Astrocyte (in vitro differentiated cells and primary cell): ENCODE results near the gene ETFB. TPM values are rescaled to one million over a fixed set of nuclear protein-coding genes. Genes with fewer than 3 reads are reported as not detected.

ENCODE experiments used
- DNase-seq: peaks from one replicate; pipeline ENCODE4 v3.0.0-alpha.2; 2010; ENCODE audit warnings: low read depth
- FAIRE-seq: peaks from 2 replicates; lab custom pipeline; 2011; peaks lifted over from hg19 to GRCh38; lab: Jason Lieb, UNC
- H2AFZ ChIP-seq: 2 replicates; pipeline ENCODE4 v1.6.0; 2012; ENCODE audit warnings: low read depth, low read length, inconsistent platforms
- H3K27ac ChIP-seq: 2 replicates; pipeline ENCODE4 v1.5.1; 2011; ENCODE audit warnings: low read depth, low read length, inconsistent platforms
- H3K27me3 ChIP-seq: 2 replicates; pipeline ENCODE4 v1.6.0; 2011; ENCODE audit warnings: low read length, inconsistent platforms; ENCODE audit not compliant: insufficient read depth
- H3K36me3 ChIP-seq: 2 replicates; pipeline ENCODE4 v1.5.1; 2011; ENCODE audit warnings: low read length, inconsistent platforms; ENCODE audit not compliant: insufficient read depth
- H3K4me1 ChIP-seq: 2 replicates; pipeline ENCODE4 v1.5.1; 2011; ENCODE audit warnings: low read length, inconsistent platforms; ENCODE audit not compliant: insufficient read depth
- H3K4me2 ChIP-seq: 2 replicates; pipeline ENCODE4 v1.6.0; 2012; ENCODE audit warnings: low read length, inconsistent platforms
- H3K4me3 ChIP-seq: 2 replicates; pipeline ENCODE4 v1.5.1; 2011; ENCODE audit warnings: low read depth, mild to moderate bottlenecking, low read length, inconsistent platforms; ENCODE audit not compliant: insufficient read depth
- H3K79me2 ChIP-seq: 2 replicates; pipeline ENCODE4 v1.6.0; 2012; ENCODE audit warnings: mild to moderate bottlenecking, low read length, inconsistent platforms; ENCODE audit not compliant: insufficient read depth
- H3K9ac ChIP-seq: 2 replicates; pipeline ENCODE4 v1.6.0; 2012; ENCODE audit warnings: mild to moderate bottlenecking, low read length, inconsistent platforms
- H3K9me3 ChIP-seq: 2 replicates; pipeline ENCODE4 v1.5.1; 2012; ENCODE audit warnings: low read depth, mild to moderate bottlenecking, low read length, inconsistent platforms; ENCODE audit not compliant: insufficient read depth
- H4K20me1 ChIP-seq: 2 replicates; pipeline ENCODE4 v1.6.0; 2012; ENCODE audit warnings: low read length, inconsistent platforms; ENCODE audit not compliant: insufficient read depth
- H3K27ac Mint-ChIP-seq: one replicate; pipeline ENCODE4 v1.8.0; 2021; ENCODE audit warnings: mild to moderate bottlenecking, mixed read lengths; ENCODE audit not compliant: unreplicated experiment
- H3K27me3 Mint-ChIP-seq: one replicate; pipeline ENCODE4 v1.8.0; 2021; ENCODE audit warnings: low read depth, mixed read lengths; ENCODE audit not compliant: unreplicated experiment
- H3K36me3 Mint-ChIP-seq: one replicate; pipeline ENCODE4 v1.8.0; 2021; ENCODE audit warnings: low read depth, mixed read lengths; ENCODE audit not compliant: unreplicated experiment
- H3K4me1 Mint-ChIP-seq: one replicate; pipeline ENCODE4 v1.8.0; 2021; ENCODE audit warnings: low read depth, mixed read lengths; ENCODE audit not compliant: unreplicated experiment
- H3K4me3 Mint-ChIP-seq: one replicate; pipeline ENCODE4 v1.8.0; 2021; ENCODE audit warnings: mild to moderate bottlenecking, moderate library complexity, mixed read lengths; ENCODE audit not compliant: unreplicated experiment
- H3K9me3 Mint-ChIP-seq: one replicate; pipeline ENCODE4 v1.8.0; 2021; ENCODE audit warnings: mild to moderate bottlenecking, mixed read lengths; ENCODE audit not compliant: unreplicated experiment
- EZH2 ChIP-seq: IDR thresholded peaks from 2 replicates; pipeline ENCODE4 v1.6.1; 2012; ENCODE audit warnings: mild to moderate bottlenecking, low read length, inconsistent platforms; ENCODE audit not compliant: insufficient read depth
- total RNA-seq: library from RNA; stranded (reverse); gene quantifications from 2 replicates; pipeline ENCODE4 v1.2.1, GENCODE V29; 2021
- TF ChIP-seq, protein P1 (sequence below): IDR thresholded peaks from 2 replicates; pipeline ENCODE4 v1.5.1; 2011; ENCODE audit warnings: low read depth, mild to moderate bottlenecking, inconsistent platforms, low read length, moderate library complexity; ENCODE audit not compliant: insufficient read depth

The ETFB gene
- total RNA-seq, 1 donor from 2014 or later = 64.3 TPM

GRCh38 chr19:51372021-51372648, 5.9 kb upstream of the ETFB start:
- H3K27ac Mint-ChIP-seq = no peak overlapping the region
- no peak for TF ChIP-seq EZH2
- TF ChIP-seq, protein P1, sequence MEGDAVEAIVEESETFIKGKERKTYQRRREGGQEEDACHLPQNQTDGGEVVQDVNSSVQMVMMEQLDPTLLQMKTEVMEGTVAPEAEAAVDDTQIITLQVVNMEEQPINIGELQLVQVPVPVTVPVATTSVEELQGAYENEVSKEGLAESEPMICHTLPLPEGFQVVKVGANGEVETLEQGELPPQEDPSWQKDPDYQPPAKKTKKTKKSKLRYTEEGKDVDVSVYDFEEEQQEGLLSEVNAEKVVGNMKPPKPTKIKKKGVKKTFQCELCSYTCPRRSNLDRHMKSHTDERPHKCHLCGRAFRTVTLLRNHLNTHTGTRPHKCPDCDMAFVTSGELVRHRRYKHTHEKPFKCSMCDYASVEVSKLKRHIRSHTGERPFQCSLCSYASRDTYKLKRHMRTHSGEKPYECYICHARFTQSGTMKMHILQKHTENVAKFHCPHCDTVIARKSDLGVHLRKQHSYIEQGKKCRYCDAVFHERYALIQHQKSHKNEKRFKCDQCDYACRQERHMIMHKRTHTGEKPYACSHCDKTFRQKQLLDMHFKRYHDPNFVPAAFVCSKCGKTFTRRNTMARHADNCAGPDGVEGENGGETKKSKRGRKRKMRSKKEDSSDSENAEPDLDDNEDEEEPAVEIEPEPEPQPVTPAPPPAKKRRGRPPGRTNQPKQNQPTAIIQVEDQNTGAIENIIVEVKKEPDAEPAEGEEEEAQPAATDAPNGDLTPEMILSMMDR = no peak
- Histone ChIP-seq H3K79me2 (no peaks in the 10 kb centered on the region), H3K9ac (no peak overlapping the region), H3K9me3 (no peaks in the 10 kb centered on the region), H3K4me3 (no peak overlapping the region), H2AFZ (no peak overlapping the region), H4K20me1 (no peaks in the 10 kb centered on the region), H3K27ac (no peak overlapping the region), H3K4me1 (peaks cover 3% of the 10 kb centered on the region), H3K36me3 (no peaks in the 10 kb centered on the region), H3K27me3 (no peaks in the 10 kb centered on the region), H3K4me2 (no peak overlapping the region)
- H3K27me3 Mint-ChIP-seq = peaks cover 1% of the 10 kb centered on the region
- no peak overlapping the region for H3K4me3 Mint-ChIP-seq
- peaks cover 2% of the 10 kb centered on the region for H3K9me3 Mint-ChIP-seq
- DNase-seq (no peak), FAIRE-seq (no peak)
- H3K36me3 Mint-ChIP-seq = peaks cover 2% of the 10 kb centered on the region
- peaks cover 5% of the 10 kb centered on the region for H3K4me1 Mint-ChIP-seq

- peaks cover 2% of the 10 kb centered on the region for H3K9me3 Mint-ChIP-seq
- H3K27ac Mint-ChIP-seq = no peak overlapping the region
- H3K36me3 ChIP-seq = no peaks in the 10 kb centered on the region
- no peak overlapping the region for H2AFZ ChIP-seq
- peaks cover 2% of the 10 kb centered on the region for H3K79me2 ChIP-seq
- no peaks in the 10 kb centered on the region for H4K20me1 ChIP-seq
- no peak overlapping the region for H3K4me3 ChIP-seq
- TF ChIP-seq, protein P1 = no peak
- TF ChIP-seq EZH2 = no peak
- no peak overlapping the region for H3K9ac ChIP-seq
- H3K27me3 ChIP-seq = no peaks in the 10 kb centered on the region
- no peak overlapping the region for H3K27ac ChIP-seq
- no peak overlapping the region for H3K4me2 ChIP-seq
- DNase-seq (no peak), FAIRE-seq (no peak)
- peaks cover 1% of the 10 kb centered on the region for H3K27me3 Mint-ChIP-seq
- H3K4me1 ChIP-seq = peaks cover 9% of the 10 kb centered on the region
- H3K4me3 Mint-ChIP-seq = no peak overlapping the region
- peaks cover 5% of the 10 kb centered on the region for H3K4me1 Mint-ChIP-seq
- peaks cover 2% of the 10 kb centered on the region for H3K36me3 Mint-ChIP-seq
- no peaks in the 10 kb centered on the region for H3K9me3 ChIP-seq
Observed at GRCh38 chr19:51371186-51371690, 5.0 kb upstream of the ETFB start.

DNA sequence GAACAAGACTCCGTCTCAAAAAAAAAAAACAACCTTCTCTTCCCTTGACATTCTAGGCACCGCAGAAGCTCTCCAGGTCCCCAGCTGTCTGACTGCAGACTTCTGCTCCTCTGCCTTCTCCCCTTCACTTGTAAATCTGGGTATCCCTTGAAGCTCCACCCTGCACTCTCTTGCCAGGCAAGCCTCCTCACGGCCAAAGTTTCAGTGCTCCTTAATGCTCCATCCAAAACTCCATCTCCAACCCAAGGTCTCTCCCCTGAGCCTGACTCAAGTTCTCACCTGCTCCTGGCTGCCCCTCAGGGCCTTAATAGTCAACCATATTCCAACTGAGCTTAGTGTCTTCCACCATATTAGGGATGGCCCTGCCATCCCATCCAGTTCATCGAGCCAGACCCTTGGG, 4.0 kb upstream of the ETFB start:
- Histone ChIP-seq H3K9ac (no peak overlapping the region), H3K36me3 (no peaks in the 10 kb centered on the region), H3K4me1 (peaks cover 17% of the 10 kb centered on the region), H4K20me1 (no peaks in the 10 kb centered on the region), H3K4me3 (no peak overlapping the region), H3K27ac (no peak overlapping the region), H2AFZ (no peak overlapping the region), H3K4me2 (no peak overlapping the region), H3K9me3 (no peaks in the 10 kb centered on the region), H3K27me3 (no peaks in the 10 kb centered on the region), H3K79me2 (peaks cover 9% of the 10 kb centered on the region)
- Mint-ChIP-seq H3K27me3 (peaks cover 1% of the 10 kb centered on the region), H3K4me3 (peak overlapping the region; percentile 68), H3K36me3 (peaks cover 2% of the 10 kb centered on the region), H3K27ac (no peak overlapping the region), H3K9me3 (peaks cover 2% of the 10 kb centered on the region), H3K4me1 (peaks cover 6% of the 10 kb centered on the region)
- FAIRE-seq (no peak), DNase-seq (no peak)
- TF ChIP-seq EZH2 = no peak
- TF ChIP-seq, protein P1 = no peak
